HepG2 (cell line): ENCODE measurements around the gene TCF12.

Experiments
- CTCF ChIP-seq: sonication (generic); formaldehyde crosslinking; IDR thresholded peaks from 2 replicates; pipeline ENCODE4 v1.5.0; 2020; ENCODE audit warnings: mild to moderate bottlenecking, missing genetic modification reagents, moderate library complexity
- FOSL1 ChIP-seq: sonication (generic); formaldehyde crosslinking; IDR thresholded peaks from 2 replicates; pipeline ENCODE4 v1.9.0; 2021; ENCODE audit warnings: missing genetic modification reagents, borderline replicate concordance
- HDAC6 ChIP-seq: fragments of 200-600 bp; sonication (generic); IDR thresholded peaks from 2 replicates; pipeline ENCODE4 v1.7.0; 2017; ENCODE audit warnings: mild to moderate bottlenecking, antibody characterized with exemption, low read length, low read depth
- ZNF331 ChIP-seq: sonication (generic); formaldehyde crosslinking; IDR thresholded peaks from 2 replicates; pipeline ENCODE4 v1.4.0; 2020; ENCODE audit warnings: missing genetic modification reagents
- ZSCAN30 ChIP-seq: sonication (generic); formaldehyde crosslinking; IDR thresholded peaks from 2 replicates; pipeline ENCODE4 v1.5.0; 2020; ENCODE audit warnings: mild to moderate bottlenecking, missing genetic modification reagents
- TF ChIP-seq, protein P1 (sequence below): sonication (generic); formaldehyde crosslinking; IDR thresholded peaks from 2 replicates; pipeline ENCODE4 v1.8.0; 2022; ENCODE audit warnings: missing genetic modification reagents, mild to moderate bottlenecking, moderate library complexity, borderline replicate concordance
- TF ChIP-seq, protein P2 (sequence below): sonication (generic); formaldehyde crosslinking; IDR thresholded peaks from 2 replicates; pipeline ENCODE4 v1.8.0; 2022; ENCODE audit warnings: mild to moderate bottlenecking, missing genetic modification reagents

- TF ChIP-seq CTCF (CRISPR knock-in tag) (no peak), ZNF331 (no peak), FOSL1 (CRISPR knock-in tag) (no peak), HDAC6 (no peak), ZSCAN30 (CRISPR knock-in tag) (no peak)
- TF ChIP-seq, protein P1, sequence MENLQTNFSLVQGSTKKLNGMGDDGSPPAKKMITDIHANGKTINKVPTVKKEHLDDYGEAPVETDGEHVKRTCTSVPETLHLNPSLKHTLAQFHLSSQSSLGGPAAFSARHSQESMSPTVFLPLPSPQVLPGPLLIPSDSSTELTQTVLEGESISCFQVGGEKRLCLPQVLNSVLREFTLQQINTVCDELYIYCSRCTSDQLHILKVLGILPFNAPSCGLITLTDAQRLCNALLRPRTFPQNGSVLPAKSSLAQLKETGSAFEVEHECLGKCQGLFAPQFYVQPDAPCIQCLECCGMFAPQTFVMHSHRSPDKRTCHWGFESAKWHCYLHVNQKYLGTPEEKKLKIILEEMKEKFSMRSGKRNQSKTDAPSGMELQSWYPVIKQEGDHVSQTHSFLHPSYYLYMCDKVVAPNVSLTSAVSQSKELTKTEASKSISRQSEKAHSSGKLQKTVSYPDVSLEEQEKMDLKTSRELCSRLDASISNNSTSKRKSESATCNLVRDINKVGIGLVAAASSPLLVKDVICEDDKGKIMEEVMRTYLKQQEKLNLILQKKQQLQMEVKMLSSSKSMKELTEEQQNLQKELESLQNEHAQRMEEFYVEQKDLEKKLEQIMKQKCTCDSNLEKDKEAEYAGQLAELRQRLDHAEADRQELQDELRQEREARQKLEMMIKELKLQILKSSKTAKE (CRISPR knock-in tag) = no peak
- TF ChIP-seq, protein P2, sequence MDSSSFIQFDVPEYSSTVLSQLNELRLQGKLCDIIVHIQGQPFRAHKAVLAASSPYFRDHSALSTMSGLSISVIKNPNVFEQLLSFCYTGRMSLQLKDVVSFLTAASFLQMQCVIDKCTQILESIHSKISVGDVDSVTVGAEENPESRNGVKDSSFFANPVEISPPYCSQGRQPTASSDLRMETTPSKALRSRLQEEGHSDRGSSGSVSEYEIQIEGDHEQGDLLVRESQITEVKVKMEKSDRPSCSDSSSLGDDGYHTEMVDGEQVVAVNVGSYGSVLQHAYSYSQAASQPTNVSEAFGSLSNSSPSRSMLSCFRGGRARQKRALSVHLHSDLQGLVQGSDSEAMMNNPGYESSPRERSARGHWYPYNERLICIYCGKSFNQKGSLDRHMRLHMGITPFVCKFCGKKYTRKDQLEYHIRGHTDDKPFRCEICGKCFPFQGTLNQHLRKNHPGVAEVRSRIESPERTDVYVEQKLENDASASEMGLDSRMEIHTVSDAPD (CRISPR knock-in tag) = no peak
Measured at GRCh38 chr15:57037548-57037947, 119.1 kb downstream of the TCF12 start.
